DND-41 (cell line): ENCODE measurements around the gene CCBE1.

Experiments
- EZH2 ChIP-seq: IDR thresholded peaks from 3 replicates; pipeline ENCODE4 v1.6.1; 2012; ENCODE audit warnings: borderline replicate concordance, low read depth, mild to moderate bottlenecking, moderate library complexity, low read length, inconsistent platforms; ENCODE audit not compliant: severe bottlenecking
- TF ChIP-seq, protein P1 (sequence below): IDR thresholded peaks from 2 replicates; pipeline ENCODE4 v1.5.1; 2012; ENCODE audit warnings: borderline replicate concordance, low read length, moderate library complexity, mild to moderate bottlenecking; ENCODE audit not compliant: poor library complexity, severe bottlenecking; ENCODE audit errors: extremely low read depth

DNA sequence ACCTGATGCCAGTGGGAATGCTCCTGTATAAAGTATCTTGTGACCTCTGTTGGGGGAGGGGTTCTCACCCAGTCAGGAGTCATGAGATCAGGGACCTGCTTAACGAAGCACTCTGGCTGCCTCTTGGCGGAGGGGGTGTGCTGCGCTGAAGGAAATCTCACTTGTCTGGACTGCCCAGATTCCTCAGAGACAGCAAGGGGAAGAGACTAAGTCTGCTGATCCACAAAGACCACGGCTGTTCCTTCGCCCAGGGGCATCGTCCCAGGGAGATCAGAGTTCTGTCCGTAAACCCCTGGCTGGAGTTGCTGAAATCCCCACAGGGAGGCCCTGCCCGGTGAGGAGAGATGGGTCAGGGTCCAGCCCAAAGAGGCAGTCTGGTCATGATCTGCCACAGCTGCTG, 168.4 kb downstream of the CCBE1 start:
- TF ChIP-seq, protein P1, sequence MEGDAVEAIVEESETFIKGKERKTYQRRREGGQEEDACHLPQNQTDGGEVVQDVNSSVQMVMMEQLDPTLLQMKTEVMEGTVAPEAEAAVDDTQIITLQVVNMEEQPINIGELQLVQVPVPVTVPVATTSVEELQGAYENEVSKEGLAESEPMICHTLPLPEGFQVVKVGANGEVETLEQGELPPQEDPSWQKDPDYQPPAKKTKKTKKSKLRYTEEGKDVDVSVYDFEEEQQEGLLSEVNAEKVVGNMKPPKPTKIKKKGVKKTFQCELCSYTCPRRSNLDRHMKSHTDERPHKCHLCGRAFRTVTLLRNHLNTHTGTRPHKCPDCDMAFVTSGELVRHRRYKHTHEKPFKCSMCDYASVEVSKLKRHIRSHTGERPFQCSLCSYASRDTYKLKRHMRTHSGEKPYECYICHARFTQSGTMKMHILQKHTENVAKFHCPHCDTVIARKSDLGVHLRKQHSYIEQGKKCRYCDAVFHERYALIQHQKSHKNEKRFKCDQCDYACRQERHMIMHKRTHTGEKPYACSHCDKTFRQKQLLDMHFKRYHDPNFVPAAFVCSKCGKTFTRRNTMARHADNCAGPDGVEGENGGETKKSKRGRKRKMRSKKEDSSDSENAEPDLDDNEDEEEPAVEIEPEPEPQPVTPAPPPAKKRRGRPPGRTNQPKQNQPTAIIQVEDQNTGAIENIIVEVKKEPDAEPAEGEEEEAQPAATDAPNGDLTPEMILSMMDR = no peak
- no peak for TF ChIP-seq EZH2
